Measurements from ENCODE around the gene CFLAR. TPM values are rescaled to one million over a fixed set of nuclear protein-coding genes. Genes with fewer than 3 reads are reported as not detected.

CFLAR gene
- total RNA-seq, 1 donor from 2014 or later = 77.1 TPM

GRCh38 chr2:201128933-201129505, 13.1 kb downstream of the CFLAR start:
- no peak for TF ChIP-seq CTCF (IDR thresholded peaks at IDR 0.05; ENCODE audit: insufficient read depth, low read length, severe bottlenecking)
- DNase-seq (ENCODE audit: low read depth) (peak; percentile 83), FAIRE-seq (no peak)
- Histone ChIP-seq H3K36me3 (ENCODE audit: control insufficient read depth, insufficient read depth, low read length) (peaks cover 2% of the 10 kb centered on the region), H3K4me3 (ENCODE audit: low read depth, low read length) (no peak overlapping the region), H3K27me3 (ENCODE audit: control insufficient read depth, insufficient read depth, low read length) (no peaks in the 10 kb centered on the region)

GRCh38 chr2:201130524-201131186, 14.7 kb downstream of the CFLAR start:
- H3K36me3 ChIP-seq (ENCODE audit: control insufficient read depth, insufficient read depth, low read length) = peaks cover 3% of the 10 kb centered on the region
- DNase-seq (ENCODE audit: low read depth) (peak; percentile 99), FAIRE-seq (peak; percentile 47)
- no peak for TF ChIP-seq CTCF (IDR thresholded peaks at IDR 0.05; ENCODE audit: insufficient read depth, low read length, severe bottlenecking)
- H3K4me3 ChIP-seq (ENCODE audit: low read depth, low read length) = no peak overlapping the region
- H3K27me3 ChIP-seq (ENCODE audit: control insufficient read depth, insufficient read depth, low read length) = no peaks in the 10 kb centered on the region

DNA sequence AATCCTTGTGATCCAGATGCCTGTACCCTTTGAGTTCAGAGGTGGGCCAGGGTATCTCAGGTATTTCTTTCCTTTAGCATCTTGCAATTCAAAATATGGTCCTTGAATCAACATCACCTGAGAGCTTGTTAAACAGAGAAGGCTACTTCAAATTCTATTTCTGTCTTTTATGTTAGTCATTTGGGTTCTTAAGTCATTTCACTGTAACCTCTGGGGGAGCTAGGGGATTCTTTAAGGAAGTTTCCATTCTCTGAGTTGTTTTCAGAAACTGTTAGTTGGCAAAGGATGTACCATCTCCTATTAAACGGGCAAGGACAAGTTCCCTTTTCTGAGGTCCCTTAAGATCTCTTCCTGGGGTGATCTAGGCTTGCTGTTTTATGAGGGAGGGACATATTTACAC, 16.6 kb downstream of the CFLAR start:
- no peaks in the 10 kb centered on the region for H3K27me3 ChIP-seq (ENCODE audit: control insufficient read depth, insufficient read depth, low read length)
- FAIRE-seq = no peak
- no peak for TF ChIP-seq CTCF (IDR thresholded peaks at IDR 0.05; ENCODE audit: insufficient read depth, low read length, severe bottlenecking)
- no peak overlapping the region for H3K4me3 ChIP-seq (ENCODE audit: low read depth, low read length)
- peaks cover 17% of the 10 kb centered on the region for H3K36me3 ChIP-seq (ENCODE audit: control insufficient read depth, insufficient read depth, low read length)
- DNase-seq (ENCODE audit: low read depth) = no peak

- Histone ChIP-seq H3K27me3 (ENCODE audit: control insufficient read depth, insufficient read depth, low read length) (no peaks in the 10 kb centered on the region), H3K36me3 (ENCODE audit: control insufficient read depth, insufficient read depth, low read length) (peaks cover 26% of the 10 kb centered on the region), H3K4me3 (ENCODE audit: low read depth, low read length) (no peak overlapping the region)
- FAIRE-seq = no peak
- DNase-seq (ENCODE audit: low read depth) = no peak
- TF ChIP-seq CTCF (IDR thresholded peaks at IDR 0.05; ENCODE audit: insufficient read depth, low read length, severe bottlenecking) = no peak
Observed at GRCh38 chr2:201135386-201135785, 19.4 kb downstream of the CFLAR start.

DNA sequence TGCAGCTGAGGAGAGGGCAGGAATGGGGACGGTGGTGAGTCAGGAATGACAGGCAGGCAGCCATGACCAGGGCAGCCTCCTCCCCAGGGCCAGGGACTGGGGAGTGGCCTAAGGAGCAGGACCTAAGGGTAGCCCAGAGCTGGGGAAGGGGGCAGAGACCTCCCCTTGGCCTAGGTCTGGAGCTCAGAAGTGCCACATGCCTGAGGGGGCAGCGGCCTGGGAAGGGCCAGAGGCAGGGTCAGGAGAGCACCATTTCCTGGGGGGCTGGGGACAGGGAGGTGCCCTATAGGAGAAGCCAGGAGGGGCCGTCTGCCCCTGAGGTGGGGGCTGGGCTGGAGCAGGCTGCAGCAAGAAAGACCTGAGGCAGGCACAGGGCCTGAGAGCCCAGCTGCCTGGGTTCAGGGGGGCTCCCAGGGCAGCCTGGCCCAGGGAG, 20.9 kb downstream of the CFLAR start:
- FAIRE-seq = no peak
- no peak for TF ChIP-seq CTCF (IDR thresholded peaks at IDR 0.05; ENCODE audit: insufficient read depth, low read length, severe bottlenecking)

More for the DNA sequence above, 20.9 kb downstream of the CFLAR start:
- Histone ChIP-seq H3K36me3 (ENCODE audit: control insufficient read depth, insufficient read depth, low read length) (peaks cover 26% of the 10 kb centered on the region), H3K4me3 (ENCODE audit: low read depth, low read length) (no peak overlapping the region), H3K27me3 (ENCODE audit: control insufficient read depth, insufficient read depth, low read length) (no peaks in the 10 kb centered on the region)
- DNase-seq (ENCODE audit: low read depth) = no peak
